Stimulated activated CD4-positive, alpha-beta T cell treated with anti-CD3 and anti-CD28 coated beads, TNF-alpha, amount 100 ng/mL, for 24 hours (primary cell): ENCODE results near the gene CHST14.

Experiments
- DNase-seq, 3 experiments: peaks; one replicate each; pipeline ENCODE4 v3.0.0-alpha.2; 2020; ENCODE audit warnings: low read depth in 3 of 3

The CHST14 gene

GRCh38 chr15:40461958-40462357 is 8.8 kb upstream of the CHST14 start:
- no peak for DNase-seq

- no peak for DNase-seq
Observed at GRCh38 chr15:40463279-40463678, 7.5 kb upstream of the CHST14 start.

GRCh38 chr15:40463886-40464545 is 6.8 kb upstream of the CHST14 start:
- DNase-seq, result no peak

- DNase-seq, result no peak
Observed at GRCh38 chr15:40464595-40465185, 6.1 kb upstream of the CHST14 start.

GRCh38 chr15:40465939-40466338 is 4.8 kb upstream of the CHST14 start:
- DNase-seq, result no peak

- no peak for DNase-seq
Observed at GRCh38 chr15:40466426-40467260, 4.1 kb upstream of the CHST14 start.

- DNase-seq, result no peak
Observed at GRCh38 chr15:40467261-40467615, 3.5 kb upstream of the CHST14 start.

- DNase-seq, result no peak
Observed at GRCh38 chr15:40468898-40469331, 1.9 kb upstream of the CHST14 start.

GRCh38 chr15:40469776-40470390 is 901 bp upstream of the CHST14 start:
- no peak for DNase-seq

GRCh38 chr15:40471105-40471807 is 472 bp downstream of the CHST14 start:
- no peak for DNase-seq

- DNase-seq, result no peak
Observed at GRCh38 chr15:40471808-40472150, 995 bp downstream of the CHST14 start.

- no peak for DNase-seq
Observed at GRCh38 chr15:40472171-40472727, 1.5 kb downstream of the CHST14 start.

GRCh38 chr15:40474581-40474980 is 3.8 kb downstream of the CHST14 start:
- DNase-seq, result no peak

- DNase-seq, result no peak
Observed at GRCh38 chr15:40477642-40478327, 7.0 kb downstream of the CHST14 start.

GRCh38 chr15:40479024-40479423 is 8.2 kb downstream of the CHST14 start:
- DNase-seq, result no peak

GRCh38 chr15:40481341-40482074 is 10.7 kb downstream of the CHST14 start:
- DNase-seq, result no peak

GRCh38 chr15:40483919-40484318 is 13.1 kb downstream of the CHST14 start:
- no peak for DNase-seq

- no peak for DNase-seq
Observed at GRCh38 chr15:40486066-40486770, 15.4 kb downstream of the CHST14 start.

GRCh38 chr15:40487816-40488682 is 17.3 kb downstream of the CHST14 start:
- DNase-seq, result no peak
